SK-N-SH treated with all-trans-retinoic acid at 6 μM for 48 hours (cell line): ENCODE data around the gene AKT1.
A peak's percentile ranks its signal among the peaks of the same experiment; 100 is the strongest.

Experiments used
- ATAC-seq: fragments of 200-7000 bp; cut with Tn5 transposase; 3 replicates; pipeline ENCODE4 v1.9.1; 2020; ENCODE audit warnings: mild to moderate bottlenecking, moderate library complexity
- ARNTL ChIP-seq: fragments of 450-650 bp; formaldehyde crosslinking; IDR thresholded peaks from 2 replicates; pipeline ENCODE4 v1.5.0; 2020; ENCODE audit warnings: low read depth, mild to moderate bottlenecking, moderate library complexity, borderline replicate concordance
- BACH2 ChIP-seq: fragments of 250-450 bp; sonication (Bioruptor Pico); IDR thresholded peaks from 2 replicates; pipeline ENCODE4 v1.9.0; 2021; ENCODE audit warnings: mild to moderate bottlenecking, borderline replicate concordance
- CREB5 ChIP-seq: fragments of 250-450 bp; sonication (Bioruptor Pico); IDR thresholded peaks from 2 replicates; pipeline ENCODE4 v1.5.1; 2020; ENCODE audit warnings: low read depth, mild to moderate bottlenecking, moderate library complexity
- CSDC2 ChIP-seq: fragments of 250-450 bp; sonication (Bioruptor Pico); IDR thresholded peaks from 2 replicates; pipeline ENCODE4 v1.5.0; 2020; ENCODE audit warnings: mild to moderate bottlenecking, moderate library complexity
- GLIS3 ChIP-seq: fragments of 250-450 bp; sonication (Bioruptor Pico); IDR thresholded peaks from 2 replicates; pipeline ENCODE4 v1.5.0; 2020; ENCODE audit warnings: mild to moderate bottlenecking, moderate library complexity
- ISL1 ChIP-seq: fragments of 250-450 bp; sonication (Bioruptor Pico); IDR thresholded peaks from 2 replicates; pipeline ENCODE4 v2.1.2; 2022; ENCODE audit warnings: mild to moderate bottlenecking, moderate library complexity
- OSR1 ChIP-seq: fragments of 250-450 bp; sonication (Bioruptor Pico); IDR thresholded peaks from 2 replicates; pipeline ENCODE4 v1.8.0; 2022; ENCODE audit warnings: moderate library complexity, mild to moderate bottlenecking, inconsistent platforms
- PATZ1 ChIP-seq: fragments of 250-450 bp; sonication (Bioruptor Pico); IDR thresholded peaks from 2 replicates; pipeline ENCODE4 v1.8.0; 2020; ENCODE audit warnings: mild to moderate bottlenecking, moderate library complexity, borderline replicate concordance
- POU6F1 ChIP-seq: fragments of 250-450 bp; sonication (Bioruptor Pico); IDR thresholded peaks from 2 replicates; pipeline ENCODE4 v1.8.0; 2021; ENCODE audit warnings: low read depth, mild to moderate bottlenecking, moderate library complexity, borderline replicate concordance
- PPARA ChIP-seq: fragments of 250-450 bp; sonication (Bioruptor Pico); IDR thresholded peaks from 2 replicates; pipeline ENCODE4 v1.5.0; 2020; ENCODE audit warnings: mild to moderate bottlenecking, borderline replicate concordance
- RARB ChIP-seq: fragments of 250-450 bp; sonication (Bioruptor Pico); IDR thresholded peaks from 2 replicates; pipeline ENCODE4 v1.8.0; 2021; ENCODE audit warnings: mild to moderate bottlenecking, moderate library complexity
- SNAI2 ChIP-seq: fragments of 250-450 bp; sonication (Bioruptor Pico); IDR thresholded peaks from 2 replicates; pipeline ENCODE4 v1.5.0; 2020; ENCODE audit warnings: mild to moderate bottlenecking, moderate library complexity
- TCF4 ChIP-seq: fragments of 250-450 bp; sonication (Bioruptor Pico); IDR thresholded peaks from 2 replicates; pipeline ENCODE4 v1.8.0; 2021; ENCODE audit warnings: mild to moderate bottlenecking, moderate library complexity, borderline replicate concordance
- TOX ChIP-seq: fragments of 250-450 bp; sonication (Bioruptor Pico); IDR thresholded peaks from 2 replicates; pipeline ENCODE4 v1.8.0; 2021; ENCODE audit warnings: mild to moderate bottlenecking, moderate library complexity, borderline replicate concordance
- TSHZ2 ChIP-seq: fragments of 250-450 bp; sonication (Bioruptor Pico); IDR thresholded peaks from 2 replicates; pipeline ENCODE4 v1.5.0; 2020; ENCODE audit warnings: mild to moderate bottlenecking, moderate library complexity
- ZC3H10 ChIP-seq: fragments of 250-450 bp; sonication (Bioruptor Pico); IDR thresholded peaks from 2 replicates; pipeline ENCODE4 v1.5.1; 2021; ENCODE audit warnings: mild to moderate bottlenecking, moderate library complexity
- ZFP3 ChIP-seq: fragments of 250-450 bp; sonication (Bioruptor Pico); IDR thresholded peaks from 2 replicates; pipeline ENCODE4 v1.5.0; 2020; ENCODE audit warnings: mild to moderate bottlenecking, moderate library complexity
- ZFP30 ChIP-seq: fragments of 450-650 bp; formaldehyde crosslinking; IDR thresholded peaks from 2 replicates; pipeline ENCODE4 v1.5.0; 2022; ENCODE audit warnings: mild to moderate bottlenecking, moderate library complexity
- ZNF565 ChIP-seq: fragments of 450-650 bp; formaldehyde crosslinking; conservative IDR thresholded peaks from 2 replicates; pipeline ENCODE4 v1.5.0; 2020; ENCODE audit warnings: low read depth, mild to moderate bottlenecking, moderate library complexity
- ZNF70 ChIP-seq: fragments of 450-650 bp; formaldehyde crosslinking; IDR thresholded peaks from 2 replicates; pipeline ENCODE4 v1.5.0; 2020; ENCODE audit warnings: mild to moderate bottlenecking, moderate library complexity
- ZNF8 ChIP-seq: fragments of 450-650 bp; formaldehyde crosslinking; IDR thresholded peaks from 2 replicates; pipeline ENCODE4 v1.5.0; 2020; ENCODE audit warnings: mild to moderate bottlenecking, moderate library complexity
- TF ChIP-seq, protein P1 (sequence below): fragments of 250-450 bp; sonication (Bioruptor Pico); IDR thresholded peaks from 2 replicates; pipeline ENCODE4 v1.5.1; 2021; ENCODE audit warnings: mild to moderate bottlenecking, moderate library complexity

The AKT1 gene

DNA sequence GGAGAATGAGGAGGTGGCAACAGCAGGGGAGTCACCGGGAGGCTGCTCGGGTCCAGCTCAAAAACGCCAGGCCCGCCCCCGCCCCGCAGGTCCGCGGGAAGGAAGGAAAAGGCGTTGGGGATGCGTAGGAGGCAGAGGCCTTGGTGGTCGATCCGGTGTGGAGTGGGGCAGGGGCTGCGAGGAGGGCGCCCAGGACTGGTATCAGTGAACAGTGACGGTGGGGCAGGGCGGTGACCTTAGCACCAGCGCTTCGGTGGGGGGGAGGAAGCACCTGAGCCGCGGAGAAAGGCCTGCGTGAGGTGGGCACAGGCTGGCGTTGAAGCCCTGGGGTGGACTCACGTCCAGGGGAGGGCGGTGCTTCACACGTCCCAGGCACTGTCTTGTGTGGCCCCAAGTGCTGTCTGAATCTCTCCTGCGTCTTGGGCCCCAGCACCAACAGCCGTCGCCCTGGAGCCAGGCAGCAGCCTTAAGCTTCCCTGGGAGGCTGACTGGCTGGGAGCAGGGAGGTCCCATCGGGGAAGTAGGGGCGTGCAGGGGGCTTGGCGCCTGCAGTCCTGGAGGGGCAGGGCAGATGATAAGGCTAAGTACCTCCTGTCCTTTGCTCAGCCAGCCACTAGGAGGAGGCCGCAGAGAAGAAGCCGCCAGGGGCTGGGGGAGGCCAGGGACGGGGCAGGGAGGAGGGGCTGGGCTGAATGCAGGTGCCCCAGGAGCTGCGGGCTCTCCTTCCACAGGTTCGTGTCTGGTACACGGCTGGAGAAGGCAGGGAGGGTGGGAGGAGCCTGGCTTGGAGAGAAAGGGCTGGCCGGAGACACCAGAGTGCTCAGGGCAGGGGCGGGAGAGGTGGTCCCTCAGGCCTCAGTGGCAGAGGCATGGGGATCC is 31.9 kb upstream of the AKT1 start:
- TF ChIP-seq CREB5 (CRISPR knock-in tag) (no peak), ARNTL (CRISPR knock-in tag) (no peak), OSR1 (no peak), ZNF70 (no peak), POU6F1 (no peak), TOX (CRISPR knock-in tag) (no peak), TSHZ2 (no peak), ZC3H10 (no peak), GLIS3 (CRISPR knock-in tag) (no peak), SNAI2 (CRISPR knock-in tag) (no peak), ZFP30 (CRISPR knock-in tag) (no peak), ZNF8 (CRISPR knock-in tag) (no peak), ZNF565 (CRISPR knock-in tag) (no peak), PPARA (CRISPR knock-in tag) (no peak), ISL1 (no peak)
- TF ChIP-seq, protein P1, sequence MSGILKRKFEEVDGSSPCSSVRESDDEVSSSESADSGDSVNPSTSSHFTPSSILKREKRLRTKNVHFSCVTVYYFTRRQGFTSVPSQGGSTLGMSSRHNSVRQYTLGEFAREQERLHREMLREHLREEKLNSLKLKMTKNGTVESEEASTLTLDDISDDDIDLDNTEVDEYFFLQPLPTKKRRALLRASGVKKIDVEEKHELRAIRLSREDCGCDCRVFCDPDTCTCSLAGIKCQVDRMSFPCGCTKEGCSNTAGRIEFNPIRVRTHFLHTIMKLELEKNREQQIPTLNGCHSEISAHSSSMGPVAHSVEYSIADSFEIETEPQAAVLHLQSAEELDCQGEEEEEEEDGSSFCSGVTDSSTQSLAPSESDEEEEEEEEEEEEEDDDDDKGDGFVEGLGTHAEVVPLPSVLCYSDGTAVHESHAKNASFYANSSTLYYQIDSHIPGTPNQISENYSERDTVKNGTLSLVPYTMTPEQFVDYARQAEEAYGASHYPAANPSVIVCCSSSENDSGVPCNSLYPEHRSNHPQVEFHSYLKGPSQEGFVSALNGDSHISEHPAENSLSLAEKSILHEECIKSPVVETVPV (CRISPR knock-in tag): no peak
- ATAC-seq: peak; percentile 83

DNA sequence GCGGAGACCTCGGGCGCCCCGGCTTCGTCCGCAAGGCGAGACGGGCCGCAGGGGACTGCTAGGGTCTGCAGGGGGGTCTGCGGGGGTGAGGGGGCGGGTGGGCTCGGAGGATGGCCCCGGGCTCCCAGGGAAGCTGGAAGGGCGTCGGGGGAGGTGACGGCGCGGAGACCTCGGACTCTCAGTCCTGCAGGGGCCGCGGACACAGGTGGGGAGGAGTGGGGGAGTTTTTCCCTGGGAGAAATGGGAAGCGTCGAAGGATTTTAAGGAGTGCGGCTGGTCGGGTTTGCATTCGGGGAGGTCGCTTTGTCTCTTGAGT is 31.3 kb upstream of the AKT1 start:
- no peak for TF ChIP-seq ZNF70
- TF ChIP-seq OSR1: no peak
- no peak for TF ChIP-seq RARB
- TF ChIP-seq ZFP3 (CRISPR knock-in tag): no peak
- TF ChIP-seq PATZ1 (CRISPR knock-in tag): no peak
- no peak for TF ChIP-seq CSDC2
- no peak for TF ChIP-seq BACH2 (CRISPR knock-in tag)
- no peak for TF ChIP-seq TCF4 (CRISPR knock-in tag)
- TF ChIP-seq CREB5 (CRISPR knock-in tag): no peak
- no peak for TF ChIP-seq ZNF565 (CRISPR knock-in tag)
- TF ChIP-seq POU6F1: no peak
- TF ChIP-seq ZC3H10: no peak
- no peak for TF ChIP-seq ZNF8 (CRISPR knock-in tag)
- TF ChIP-seq PPARA (CRISPR knock-in tag): no peak
- ATAC-seq: no peak
